ENCODE data around the gene SDR42E1. TPM values are rescaled to one million over a fixed set of nuclear protein-coding genes. Genes with fewer than 3 reads are reported as not detected.
A peak's percentile ranks its signal among the peaks of the same experiment; 100 is the strongest.

The SDR42E1 gene
- total and polyA plus RNA-seq, 2 of the 8 experiments (the other 6 are each of a cell fraction or from before 2014, with no cell fraction given), result 0.03 TPM; not detected in 1

- no peak for TF ChIP-seq RNF2 (IDR thresholded peaks at IDR 0.05; ENCODE audit: borderline replicate concordance, low read depth, low read length, missing control alignments, poor library complexity, severe bottlenecking)
- TF ChIP-seq KDM1A (IDR thresholded peaks at IDR 0.05; ENCODE audit: borderline replicate concordance, low read length), result no peak
- no peak for TF ChIP-seq CBX8 (IDR thresholded peaks at IDR 0.05; ENCODE audit: borderline replicate concordance, low read depth, low read length)
- TF ChIP-seq EZH2 (IDR thresholded peaks at IDR 0.05; ENCODE audit: low read depth, low read length, severe bottlenecking), result no peak
- no peak for TF ChIP-seq MAX (IDR thresholded peaks at IDR 0.05)
- peak in 2 of 3 experiments; percentile 69 to 71; a peak in 3 of 4 replicates for TF ChIP-seq CTCF (IDR thresholded peaks at IDR 0.05; ENCODE audit: control extremely low read depth in 1 of 3, insufficient read depth in 1 of 3, low read depth in 1 of 3, low read length in 3 of 3)
Observed at GRCh38 chr16:82031116-82032084, 20.1 kb upstream of the SDR42E1 start (continued).

Measured in H1 (cell line).